DMS114 treated with DMSO at 0.1 percent for 48 hours (cell line): ENCODE measurements around the gene PBX3.

Source experiments
- DNase-seq: peaks from one replicate; lab custom pipeline; 2025; ENCODE audit not compliant: unreplicated experiment; lab: John Stamatoyannopoulos, UW

PBX3 gene

GRCh38 chr9:125856331-125856730 lies 109.2 kb downstream of the PBX3 start:
- DNase-seq, result no peak

DNA sequence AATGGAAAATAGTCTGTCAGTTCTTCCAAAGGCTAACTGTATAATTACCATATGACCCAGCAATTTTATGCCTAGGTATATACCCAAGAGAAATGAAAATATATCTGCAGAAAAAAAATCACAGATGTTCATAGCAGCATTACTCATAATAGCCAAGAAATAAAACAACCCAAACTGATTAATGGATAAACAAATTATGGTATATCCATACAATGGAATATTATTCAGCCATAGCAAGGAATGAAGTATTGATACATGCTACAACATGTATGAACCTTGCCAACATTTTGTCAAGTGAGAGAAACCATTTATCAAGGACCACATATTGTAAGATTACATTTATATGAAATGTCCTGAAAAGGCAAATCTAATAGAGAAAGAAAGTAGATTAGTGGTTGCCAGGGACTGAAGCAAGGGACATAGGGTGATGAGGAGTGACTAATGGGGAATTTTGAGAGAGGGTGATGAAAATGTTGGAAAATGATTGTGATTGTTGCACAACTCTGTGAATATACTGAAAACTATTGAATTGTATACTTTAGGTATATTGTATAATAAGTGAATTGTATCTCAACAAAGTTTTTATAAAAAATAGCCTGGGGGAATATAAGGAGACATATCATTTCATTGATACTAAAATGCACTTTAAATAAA lies 114.4 kb downstream of the PBX3 start:
- DNase-seq, result no peak

GRCh38 chr9:125863923-125864322 lies 116.8 kb downstream of the PBX3 start:
- no peak for DNase-seq

GRCh38 chr9:125867751-125868415 lies 120.7 kb downstream of the PBX3 start:
- DNase-seq, result no peak

DNA sequence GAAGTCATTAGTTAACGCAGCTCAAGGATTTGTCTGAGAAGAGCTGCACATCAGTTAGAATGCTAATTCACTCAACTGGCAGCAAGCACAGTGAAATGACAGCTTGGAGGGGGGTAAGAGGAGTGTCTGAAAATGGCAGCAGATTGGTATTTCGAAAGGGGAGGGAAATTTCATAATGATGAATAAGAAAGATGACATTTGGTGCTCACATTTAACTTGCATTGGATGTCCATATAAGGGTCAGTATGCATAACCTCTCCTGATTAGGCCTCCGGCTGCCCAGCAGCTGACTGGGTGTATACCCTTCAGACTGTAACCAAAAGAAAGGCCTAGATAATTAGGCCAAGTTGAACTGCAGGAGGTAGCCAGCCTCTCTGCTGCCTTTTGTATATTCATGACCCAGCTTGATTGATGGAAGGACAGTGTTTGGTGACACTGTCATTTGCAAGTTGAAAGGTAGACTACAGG lies 131.0 kb downstream of the PBX3 start:
- no peak for DNase-seq

- DNase-seq, result no peak
These were observed 133.9 kb downstream of the PBX3 start for GRCh38 chr9:125881042-125881441.

- DNase-seq, result no peak
These were observed 136.5 kb downstream of the PBX3 start for GRCh38 chr9:125883565-125884217.

- DNase-seq, result no peak
These were observed 137.0 kb downstream of the PBX3 start for GRCh38 chr9:125884218-125884595.

- no peak for DNase-seq
These were observed 138.3 kb downstream of the PBX3 start for GRCh38 chr9:125885405-125886034.

DNA sequence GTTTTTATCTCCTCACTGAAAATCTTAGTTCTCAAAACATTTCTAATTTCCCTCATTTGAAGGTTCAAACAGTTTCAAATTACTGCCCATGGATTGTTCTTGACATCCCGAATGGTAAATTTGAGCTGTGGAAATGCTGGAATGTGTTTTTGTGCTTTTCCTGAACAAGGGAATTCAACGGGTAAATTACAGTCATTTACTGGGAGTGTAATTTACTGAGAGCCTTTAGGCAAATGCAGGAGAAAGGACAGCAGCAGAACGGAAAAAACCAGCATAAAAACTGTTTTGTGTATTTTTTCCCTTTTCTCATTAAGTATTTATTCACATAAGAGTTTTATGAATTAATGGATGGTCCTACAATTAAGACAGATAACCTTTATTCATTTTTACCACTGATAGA lies 139.2 kb downstream of the PBX3 start:
- DNase-seq, result peak; percentile 27

DNA sequence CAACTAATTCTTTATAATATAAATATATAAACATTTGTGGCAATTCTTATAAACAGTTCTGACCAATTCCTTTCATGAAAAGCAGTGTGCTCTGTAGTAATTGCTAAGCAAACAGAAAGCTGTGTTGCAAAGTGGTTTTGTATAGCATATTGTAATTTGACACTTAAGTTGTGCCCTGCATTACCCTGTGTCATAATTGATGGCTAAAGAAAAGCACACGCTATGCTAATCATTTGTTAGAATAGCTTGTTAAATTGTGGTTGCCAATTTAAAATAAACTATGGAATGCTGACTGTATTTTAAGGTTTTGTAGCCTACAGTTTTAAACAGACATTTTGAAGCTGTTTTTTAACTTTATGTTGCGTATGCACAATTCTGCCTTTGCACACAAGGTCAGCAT lies 140.0 kb downstream of the PBX3 start:
- DNase-seq, result peak; percentile 61

DNA sequence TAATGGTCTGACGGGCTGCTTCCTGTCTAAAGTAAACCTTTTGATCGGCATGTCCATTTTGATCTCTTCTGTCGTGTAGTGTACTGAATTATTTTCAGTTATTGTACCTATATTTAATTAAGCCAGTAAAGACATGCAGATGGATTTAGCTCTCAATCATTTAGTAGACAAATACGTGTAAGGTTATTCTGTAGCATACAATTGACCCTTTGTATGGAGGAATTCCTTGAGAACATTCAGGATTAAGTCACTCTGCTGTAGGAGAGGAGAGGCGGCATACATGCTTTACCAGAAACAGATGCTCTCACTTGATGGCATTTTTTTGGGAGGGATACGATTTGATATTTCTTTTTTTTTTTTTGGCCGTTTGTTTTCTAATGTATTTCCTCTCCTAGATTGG lies 141.0 kb downstream of the PBX3 start:
- no peak for DNase-seq

DNA sequence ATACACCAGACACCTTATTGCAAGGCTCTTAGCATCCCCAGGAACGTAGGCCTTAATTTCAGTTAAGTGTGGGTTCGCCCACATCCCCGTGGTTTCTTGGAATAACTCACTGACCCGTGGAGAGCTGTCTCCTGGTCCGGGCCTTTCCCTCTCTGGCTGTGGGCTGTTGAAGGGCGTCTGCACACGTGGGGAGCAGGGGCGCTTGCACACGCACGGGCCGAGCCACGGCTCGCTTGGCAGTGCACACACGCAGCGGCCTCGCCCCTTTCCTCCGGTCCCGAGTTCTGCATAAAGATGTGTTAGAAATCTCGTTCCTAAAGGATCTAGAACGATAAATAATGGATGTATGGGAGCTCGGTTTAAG lies 141.9 kb downstream of the PBX3 start:
- DNase-seq, result no peak

DNA sequence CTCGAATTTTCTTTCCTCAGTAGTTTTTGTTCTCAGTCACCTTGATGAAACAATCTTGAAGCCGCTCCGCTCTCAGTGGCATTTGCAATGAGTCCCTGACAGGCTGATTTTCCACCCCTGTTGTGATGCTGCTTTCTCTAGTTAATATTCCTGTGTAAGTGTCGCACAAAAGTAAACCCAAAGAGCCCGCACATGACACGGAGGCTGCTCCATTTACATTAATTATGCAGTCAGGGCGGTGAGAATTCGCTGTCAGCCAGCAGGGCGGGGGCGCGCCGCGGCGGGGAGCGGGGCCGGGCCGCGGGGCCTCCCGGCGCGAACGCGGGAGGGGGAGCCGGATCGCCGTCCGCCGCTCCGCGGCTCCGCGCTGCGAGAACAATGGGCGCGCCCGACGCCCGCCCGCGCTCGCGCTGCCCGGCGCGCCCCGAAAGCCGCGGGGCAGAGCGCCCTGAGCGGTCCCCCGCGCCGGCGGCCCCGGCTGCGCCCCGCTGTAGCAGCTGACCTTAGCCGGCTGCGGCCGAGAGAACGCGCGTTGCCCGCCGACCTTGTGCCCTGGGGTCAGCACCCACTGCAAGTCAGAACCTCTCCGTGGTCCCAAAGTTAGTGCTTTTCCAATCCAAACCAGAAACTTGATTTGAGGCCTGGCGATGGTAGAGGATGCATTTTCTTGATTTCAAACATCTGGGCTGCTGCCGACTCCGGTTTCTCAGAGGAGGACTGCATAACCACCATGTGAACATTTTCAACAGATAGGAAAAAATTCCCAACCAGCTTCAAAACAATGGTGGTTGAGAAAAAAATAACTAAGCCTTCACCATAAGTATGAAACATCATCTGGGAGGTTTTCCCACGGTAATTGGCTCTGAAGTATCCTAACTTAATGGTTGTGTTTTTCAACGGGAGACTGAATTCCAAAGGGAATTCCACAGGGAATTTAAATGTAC lies 142.6 kb downstream of the PBX3 start:
- DNase-seq, result peak; percentile 42

- no peak for DNase-seq
These were observed 143.7 kb downstream of the PBX3 start for GRCh38 chr9:125890826-125891225.

GRCh38 chr9:125893277-125893676 lies 146.1 kb downstream of the PBX3 start:
- no peak for DNase-seq

DNA sequence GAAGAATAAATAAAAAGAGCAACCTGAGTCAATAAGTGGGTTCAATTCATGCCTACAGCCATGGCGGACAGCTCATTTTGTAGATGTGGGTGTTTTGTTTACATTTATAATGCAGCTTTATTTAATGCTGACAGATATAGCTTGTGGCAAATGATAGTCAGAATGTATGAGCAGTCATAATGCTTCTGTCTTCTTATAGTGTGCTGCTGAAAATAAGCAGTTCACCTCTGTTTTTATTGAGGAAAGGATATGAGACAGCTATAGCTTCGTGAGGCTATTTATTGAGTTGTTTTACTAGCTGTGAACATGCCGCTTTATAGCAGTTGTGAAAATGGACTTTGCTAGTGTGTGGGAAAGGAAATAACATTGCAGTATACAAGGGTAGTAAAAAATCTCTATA lies 147.4 kb downstream of the PBX3 start:
- DNase-seq, result no peak

- peak; percentile 41 for DNase-seq
These were observed 149.2 kb downstream of the PBX3 start for GRCh38 chr9:125896404-125896803.

DNA sequence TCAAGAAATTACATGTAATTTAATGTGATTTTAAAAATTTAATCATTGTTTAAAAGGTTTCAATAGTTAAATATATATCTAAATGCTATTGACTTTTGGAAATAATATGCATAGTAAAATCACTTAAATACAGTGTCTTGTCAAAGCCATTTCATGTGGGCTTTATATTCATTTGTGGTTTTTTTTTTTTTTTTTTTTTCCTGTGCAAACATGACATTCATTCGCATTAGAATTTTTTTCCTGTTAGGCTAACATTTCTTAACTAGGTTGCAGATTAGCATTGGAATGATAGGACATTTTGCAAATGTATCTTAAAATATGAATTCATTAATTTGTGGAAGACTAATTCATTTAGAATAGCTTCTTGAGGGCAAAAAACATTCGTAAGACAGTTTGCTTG lies 149.8 kb downstream of the PBX3 start:
- DNase-seq, result no peak

- DNase-seq, result peak; percentile 26
These were observed 150.3 kb downstream of the PBX3 start for GRCh38 chr9:125897481-125897880.

DNA sequence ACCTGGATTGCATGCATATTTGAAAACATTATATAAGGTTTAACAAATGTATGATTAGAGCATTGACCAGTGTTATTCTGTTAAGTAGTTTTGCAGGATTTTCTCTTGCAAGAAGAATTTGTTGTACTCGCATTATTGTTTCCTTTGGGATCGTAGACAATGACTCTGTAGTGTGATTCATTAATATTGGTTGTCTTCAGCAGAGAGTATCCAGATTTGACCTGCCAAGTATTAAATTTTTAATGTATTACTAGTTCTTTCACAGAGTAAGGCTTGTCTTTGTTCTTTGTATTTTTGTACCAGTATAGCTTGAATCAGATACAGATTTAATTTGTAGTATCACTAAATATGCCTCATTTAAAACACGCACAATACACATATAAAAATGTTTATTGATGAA lies 155.0 kb downstream of the PBX3 start:
- DNase-seq, result no peak
